ENCODE measurements around the gene XRCC5. TPM values are rescaled to one million over a fixed set of nuclear protein-coding genes. Genes with fewer than 3 reads are reported as not detected.

The XRCC5 gene
- total RNA-seq, 2 donors from 2014 or later = 205 to 244 TPM

- no peak for TF ChIP-seq CTCF (IDR thresholded peaks at IDR 0.05)
- no peaks in the 10 kb centered on the region for H3K9me3 ChIP-seq
- DNase-seq = no peak
- no peak overlapping the region for H3K4me3 ChIP-seq
- H3K27me3 ChIP-seq = no peaks in the 10 kb centered on the region
- no peaks in the 10 kb centered on the region for H3K36me3 ChIP-seq
- no peaks in the 10 kb centered on the region for H3K4me1 ChIP-seq
- intact Hi-C loops (cut with DNase I) = no loop called here
- H3K9ac ChIP-seq (ENCODE audit: low read depth in 2 of 2, low read length in 2 of 2) = no peak overlapping the region
- no peak overlapping the region for H3K27ac ChIP-seq
Measured at GRCh38 chr2:216192931-216193330, 83.8 kb downstream of the XRCC5 start.

- no peak for TF ChIP-seq CTCF (IDR thresholded peaks at IDR 0.05)
- no peak overlapping the region for H3K4me3 ChIP-seq
- H3K9ac ChIP-seq (ENCODE audit: low read depth in 2 of 2, low read length in 2 of 2) = no peak overlapping the region
- H3K9me3 ChIP-seq = no peaks in the 10 kb centered on the region
- no peaks in the 10 kb centered on the region for H3K27me3 ChIP-seq
- intact Hi-C loops (cut with DNase I) = no loop called here
- H3K27ac ChIP-seq = no peak overlapping the region
- no peak for DNase-seq
- H3K4me1 ChIP-seq = no peaks in the 10 kb centered on the region
- H3K36me3 ChIP-seq = no peaks in the 10 kb centered on the region
Measured at GRCh38 chr2:216194013-216194412, 84.9 kb downstream of the XRCC5 start.

- Histone ChIP-seq H3K27ac (no peak overlapping the region), H3K4me1 (no peaks in the 10 kb centered on the region), H3K4me3 (no peak overlapping the region), H3K36me3 (no peaks in the 10 kb centered on the region), H3K9me3 (no peaks in the 10 kb centered on the region), H3K27me3 (no peaks in the 10 kb centered on the region), H3K9ac (ENCODE audit: low read depth in 2 of 2, low read length in 2 of 2) (no peak overlapping the region)
- DNase-seq = no peak
- intact Hi-C loops (cut with DNase I) = no loop called here
- TF ChIP-seq CTCF (IDR thresholded peaks at IDR 0.05) = no peak
Measured at GRCh38 chr2:216194561-216194960, 85.4 kb downstream of the XRCC5 start.

GRCh38 chr2:216195565-216196029 is 86.4 kb downstream of the XRCC5 start:
- no peak overlapping the region for H3K27ac ChIP-seq
- no peak for DNase-seq
- H3K4me1 ChIP-seq = no peaks in the 10 kb centered on the region
- no peak for TF ChIP-seq CTCF (IDR thresholded peaks at IDR 0.05)
- H3K36me3 ChIP-seq = no peaks in the 10 kb centered on the region
- no peaks in the 10 kb centered on the region for H3K9me3 ChIP-seq
- H3K4me3 ChIP-seq = no peak overlapping the region
- no peak overlapping the region for H3K9ac ChIP-seq (ENCODE audit: low read depth in 2 of 2, low read length in 2 of 2)
- intact Hi-C loops (cut with DNase I) = no loop called here
- H3K27me3 ChIP-seq = no peaks in the 10 kb centered on the region

GRCh38 chr2:216201692-216202306 is 92.7 kb downstream of the XRCC5 start:
- Histone ChIP-seq H3K9me3 (no peaks in the 10 kb centered on the region), H3K4me3 (no peak overlapping the region), H3K9ac (ENCODE audit: low read depth in 2 of 2, low read length in 2 of 2) (no peak overlapping the region), H3K27me3 (no peaks in the 10 kb centered on the region), H3K36me3 (peaks cover 9% of the 10 kb centered on the region), H3K27ac (no peak overlapping the region), H3K4me1 (no peaks in the 10 kb centered on the region)
- no peak for TF ChIP-seq CTCF (IDR thresholded peaks at IDR 0.05)
- intact Hi-C loops (cut with DNase I) = no loop called here
- DNase-seq = no peak

Measured in colonic mucosa (tissue), 4 donors.